NCI-H82 (cell line): ENCODE measurements around the gene FKBP15.

ENCODE experiments used
- DNase-seq: peaks from one replicate; lab custom pipeline; 2025; lab: John Stamatoyannopoulos, UW

The FKBP15 gene

GRCh38 chr9:113228130-113228665 is 7.1 kb upstream of the FKBP15 start:
- no peak for DNase-seq

GRCh38 chr9:113227436-113227835 is 6.4 kb upstream of the FKBP15 start:
- DNase-seq = no peak

- no peak for DNase-seq
These were observed 2.9 kb upstream of the FKBP15 start for GRCh38 chr9:113223963-113224362.

DNA sequence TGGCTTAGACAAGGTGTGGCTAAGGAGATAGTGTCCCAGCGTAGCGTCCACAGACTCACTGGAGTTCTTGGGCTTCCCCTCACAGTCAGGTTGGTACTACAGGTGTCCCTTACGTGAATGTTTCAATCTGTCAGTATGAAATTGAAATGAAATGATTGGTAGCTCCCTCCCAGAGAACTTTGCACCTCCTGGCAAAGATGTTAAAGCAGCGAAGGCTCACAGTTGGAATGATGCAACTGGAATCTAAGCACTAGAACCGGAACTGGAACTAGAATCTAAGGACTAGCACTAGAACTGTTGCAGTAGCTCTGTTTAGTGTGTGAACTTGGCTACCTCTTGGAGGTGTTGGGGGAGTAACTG is 1.4 kb upstream of the FKBP15 start:
- peak; percentile 69 for DNase-seq

DNA sequence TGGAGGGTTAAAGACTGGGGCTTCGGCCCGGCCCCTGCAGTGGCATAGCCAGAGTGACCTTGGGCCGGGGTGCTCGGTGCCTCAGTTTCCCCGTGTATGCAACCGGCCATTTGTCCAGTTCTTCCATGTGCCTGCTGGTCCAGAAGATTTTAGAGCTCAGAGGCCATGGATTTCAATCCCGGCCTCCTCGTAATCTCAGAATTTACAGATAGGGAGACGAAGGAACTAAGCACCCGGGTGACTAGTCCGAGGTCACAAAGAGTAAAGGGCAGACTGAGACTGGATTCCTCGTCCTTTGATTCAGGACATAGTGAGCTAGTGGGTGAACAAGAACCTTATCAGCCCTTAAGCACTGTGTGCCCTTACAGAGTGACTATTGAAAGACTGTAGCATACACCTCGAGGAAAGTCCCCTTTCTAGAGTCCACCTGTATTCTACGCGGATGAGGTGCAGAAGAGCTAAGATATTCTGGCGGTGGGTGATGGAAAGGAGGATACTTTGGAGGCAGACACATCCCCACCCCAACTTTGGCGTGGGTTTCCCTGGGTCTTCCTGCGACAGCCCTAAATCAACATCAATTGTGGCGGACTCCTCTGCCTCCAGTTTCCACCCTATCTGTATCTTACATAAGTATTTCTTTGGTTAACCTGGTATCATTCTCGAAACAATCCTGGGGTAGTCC is 864 bp upstream of the FKBP15 start:
- DNase-seq = peak; percentile 39

- DNase-seq = no peak
These were observed 542 bp downstream of the FKBP15 start for GRCh38 chr9:113220467-113221002.

GRCh38 chr9:113219969-113220368 is 1.1 kb downstream of the FKBP15 start:
- DNase-seq = no peak

- DNase-seq = no peak
These were observed 1.7 kb downstream of the FKBP15 start for GRCh38 chr9:113219186-113219936.

GRCh38 chr9:113216406-113216805 is 4.7 kb downstream of the FKBP15 start:
- no peak for DNase-seq

DNA sequence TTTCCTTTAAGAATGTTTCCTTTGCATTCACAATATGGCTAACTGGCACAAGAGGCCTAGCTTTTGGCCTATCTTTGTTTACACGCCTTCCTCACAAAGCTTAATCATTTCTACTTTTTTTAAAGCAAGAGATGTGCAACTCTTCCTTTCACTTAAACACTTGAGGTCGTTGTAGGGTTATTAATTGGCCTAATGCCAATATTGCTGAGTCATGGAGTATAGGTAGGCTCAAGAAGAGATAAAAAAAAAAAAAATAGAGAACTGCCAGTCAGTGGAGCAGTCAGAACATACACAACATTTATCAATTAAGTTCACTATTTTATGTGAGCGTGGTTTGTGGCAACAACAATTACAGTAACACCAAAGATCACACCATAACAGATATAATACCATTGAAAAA is 5.9 kb downstream of the FKBP15 start:
- peak; percentile 11 for DNase-seq

DNA sequence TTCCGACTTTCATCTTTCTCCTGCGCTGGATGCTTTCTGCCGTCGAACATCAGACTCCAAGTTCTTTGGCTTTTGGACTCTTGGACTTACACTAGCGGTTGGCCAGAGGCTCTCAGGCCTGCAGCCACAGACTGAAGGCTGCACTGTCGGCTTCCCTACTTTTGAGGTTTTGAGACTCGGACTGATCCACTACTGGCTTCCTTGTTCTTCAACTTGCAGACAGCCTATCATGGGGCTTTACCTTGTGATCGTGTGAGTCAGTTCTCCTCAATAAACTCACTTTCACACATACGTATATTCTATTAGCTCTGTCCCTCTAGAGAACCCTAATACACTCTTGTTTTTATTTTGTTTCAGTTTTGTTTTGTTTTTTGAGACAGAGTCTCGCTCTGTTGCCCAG is 10.3 kb downstream of the FKBP15 start:
- DNase-seq = no peak

- no peak for DNase-seq
These were observed 15.2 kb downstream of the FKBP15 start for GRCh38 chr9:113205861-113206260.

DNA sequence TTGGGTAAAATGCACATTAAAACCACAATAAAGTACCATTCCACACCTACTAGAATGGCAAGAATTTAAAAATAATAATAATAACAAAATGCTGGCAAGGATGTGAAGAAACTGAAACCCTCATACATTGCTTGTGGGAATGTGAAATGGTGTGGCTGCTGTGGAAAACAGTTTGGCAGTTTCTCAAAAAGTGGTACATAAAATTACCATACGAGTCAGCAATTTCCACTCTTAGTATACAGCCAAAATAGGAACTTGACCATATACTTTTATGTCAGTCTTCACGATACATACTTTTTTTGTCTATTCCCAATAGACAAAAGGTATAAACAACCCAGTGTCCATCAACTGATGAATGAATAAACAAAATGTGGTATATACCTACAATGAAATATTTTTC is 15.6 kb downstream of the FKBP15 start:
- DNase-seq = no peak

- DNase-seq = no peak
These were observed 21.3 kb downstream of the FKBP15 start for GRCh38 chr9:113199683-113200329.

- DNase-seq = no peak
These were observed 28.6 kb downstream of the FKBP15 start for GRCh38 chr9:113192455-113192854.

DNA sequence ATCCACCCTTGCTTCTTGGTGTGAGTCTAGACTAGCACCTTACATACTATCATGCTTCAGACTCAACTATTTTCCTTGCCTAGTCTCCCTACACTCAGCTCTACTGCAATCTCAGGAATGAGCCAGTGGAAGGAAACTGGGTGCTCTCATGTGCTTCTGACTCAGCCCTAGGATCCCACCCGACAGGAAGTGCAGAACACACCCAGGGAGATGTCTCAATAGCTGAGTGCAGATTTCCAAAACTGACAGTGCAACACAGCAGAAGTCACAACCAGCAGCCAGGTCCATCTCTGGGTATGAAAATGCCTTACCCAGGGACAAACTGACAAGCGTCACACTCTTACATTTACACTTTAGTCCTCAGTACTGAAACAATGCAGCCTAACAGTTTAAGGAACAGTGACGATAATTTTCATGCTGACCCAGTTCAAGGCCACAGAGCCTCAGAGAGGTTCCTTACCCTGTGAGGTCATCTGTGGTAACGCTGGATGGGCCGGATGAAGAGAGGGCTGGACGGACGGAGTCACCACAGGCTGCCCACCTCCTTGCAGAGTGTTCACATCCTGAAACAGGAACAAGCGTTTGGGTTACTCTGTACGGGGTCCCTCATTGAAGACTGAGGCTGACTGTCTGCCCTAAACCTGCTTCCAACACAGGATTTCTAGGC is 33.0 kb downstream of the FKBP15 start:
- DNase-seq = no peak

DNA sequence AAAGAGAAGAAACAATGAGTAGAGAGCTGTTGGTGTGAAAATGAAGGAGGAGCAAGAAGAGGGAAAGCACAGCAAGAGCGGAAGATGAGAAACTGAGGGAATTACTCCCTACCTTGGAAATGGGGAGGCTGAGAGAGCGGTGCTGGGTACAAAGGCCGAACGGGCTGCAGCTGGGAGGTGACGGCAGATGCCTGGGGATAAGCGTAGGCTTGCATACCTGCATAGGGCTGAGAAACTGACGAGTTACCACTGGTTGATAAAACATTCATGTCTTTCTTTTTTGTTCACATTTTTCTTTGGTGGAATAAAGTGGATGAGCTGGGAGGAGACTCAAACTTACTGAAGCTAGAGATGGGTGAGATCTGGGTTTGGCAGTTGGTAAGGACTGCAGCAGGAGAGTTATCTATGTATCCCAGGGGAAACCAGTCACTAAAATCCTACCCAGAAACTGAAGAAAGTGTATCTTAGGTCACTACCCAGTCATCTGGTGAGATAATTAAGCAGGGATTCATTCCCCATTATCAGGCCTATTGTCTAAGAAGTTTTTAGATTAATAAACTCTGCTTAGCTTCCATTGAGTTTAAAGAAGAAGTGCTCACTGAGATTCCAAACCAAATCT is 34.8 kb downstream of the FKBP15 start:
- no peak for DNase-seq

DNA sequence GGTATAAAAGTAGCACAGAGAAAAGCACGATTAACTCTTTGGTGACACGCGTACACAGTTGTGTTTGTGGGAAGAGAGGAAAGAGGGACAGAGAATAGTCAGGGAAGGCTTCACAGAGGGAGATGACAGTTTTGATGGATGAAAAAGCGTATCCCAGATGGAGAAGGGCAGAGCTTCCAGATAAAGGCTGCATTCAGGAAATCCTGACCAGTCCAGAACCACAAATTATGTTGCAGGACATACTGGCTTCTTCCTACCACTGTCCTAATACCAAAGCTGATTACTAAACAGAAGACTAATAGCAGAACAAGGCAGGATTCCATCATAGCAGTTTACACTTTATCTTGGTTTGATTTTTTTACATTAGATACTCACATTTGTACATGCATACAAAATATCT is 35.8 kb downstream of the FKBP15 start:
- no peak for DNase-seq

DNA sequence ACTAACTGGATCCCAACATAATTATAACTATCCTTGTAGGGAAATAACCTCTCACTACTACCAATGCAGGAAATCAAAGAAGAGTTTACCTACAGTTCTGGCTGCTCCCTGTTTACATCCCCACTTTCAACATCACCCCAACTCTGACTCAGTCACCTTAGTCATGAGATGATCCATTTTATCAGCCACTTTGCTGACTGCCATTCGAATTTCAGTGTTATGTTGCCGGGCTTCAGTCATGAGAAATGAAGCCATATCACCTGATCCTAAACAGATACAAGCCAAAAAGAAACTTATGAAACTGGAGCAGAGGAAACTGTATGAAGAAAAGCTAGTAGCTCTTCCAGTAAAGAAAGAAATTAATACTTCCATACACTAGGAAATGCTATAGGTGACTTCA is 36.5 kb downstream of the FKBP15 start:
- DNase-seq = no peak

GRCh38 chr9:113183956-113184488 is 37.1 kb downstream of the FKBP15 start:
- DNase-seq = no peak

- DNase-seq = no peak
These were observed 39.9 kb downstream of the FKBP15 start for GRCh38 chr9:113181165-113181564.
